Osteoblast (primary cell): ENCODE measurements around the gene DOK7. TPM values are rescaled to one million over a fixed set of nuclear protein-coding genes. Genes with fewer than 3 reads are reported as not detected.

Source experiments
- DNase-seq: peaks from one replicate; pipeline ENCODE4 v3.0.0; 2011; ENCODE audit warnings: low spot score, mixed read lengths; ENCODE audit not compliant: insufficient read length; ENCODE audit errors: missing footprints
- H2AFZ ChIP-seq: 2 replicates; pipeline ENCODE4 v1.6.0; 2011; ENCODE audit warnings: mild to moderate bottlenecking, low read length
- H3K27ac ChIP-seq: 2 replicates; pipeline ENCODE4 v1.5.1; 2011; ENCODE audit warnings: mild to moderate bottlenecking, low read depth, low read length, moderate library complexity
- H3K27me3 ChIP-seq: 2 replicates; pipeline ENCODE4 v1.6.0; 2012; ENCODE audit warnings: mild to moderate bottlenecking, control low read depth, inconsistent platforms, low read length, moderate library complexity; ENCODE audit not compliant: insufficient read depth
- H3K36me3 ChIP-seq: 2 replicates; pipeline ENCODE4 v1.5.1; 2011; ENCODE audit warnings: mild to moderate bottlenecking, low read length, control low read depth, moderate library complexity; ENCODE audit not compliant: insufficient read depth
- H3K4me1 ChIP-seq: 2 replicates; pipeline ENCODE4 v1.5.1; 2011; ENCODE audit warnings: mild to moderate bottlenecking, low read length, control low read depth, moderate library complexity; ENCODE audit not compliant: insufficient read depth
- H3K4me2 ChIP-seq: 2 replicates; pipeline ENCODE4 v1.6.0; 2011; ENCODE audit warnings: mild to moderate bottlenecking, low read length; ENCODE audit not compliant: insufficient read depth
- H3K4me3 ChIP-seq: fragments of 200-600 bp; sonication (generic); 3 replicates; pipeline ENCODE4 v1.5.1; 2012; ENCODE audit warnings: mild to moderate bottlenecking, low read length, inconsistent platforms; ENCODE audit not compliant: insufficient read depth
- H3K79me2 ChIP-seq: 2 replicates; pipeline ENCODE4 v1.6.0; 2012; ENCODE audit warnings: mild to moderate bottlenecking, low read length, control low read depth, inconsistent platforms; ENCODE audit not compliant: insufficient read depth
- H3K9me3 ChIP-seq: 2 replicates; pipeline ENCODE4 v1.5.1; 2011; ENCODE audit warnings: low read depth, low read length, control low read depth
- H4K20me1 ChIP-seq: 2 replicates; pipeline ENCODE4 v1.6.0; 2012; ENCODE audit warnings: mild to moderate bottlenecking, low read length, control low read depth; ENCODE audit not compliant: insufficient read depth
- CTCF ChIP-seq: IDR thresholded peaks from 2 replicates; pipeline ENCODE4 v1.5.1; 2011; ENCODE audit warnings: mild to moderate bottlenecking, low read depth, low read length, moderate library complexity; ENCODE audit errors: extremely low read depth
- total RNA-seq: library from RNA; depleted of rRNA; stranded (reverse); fragments of >200 nt; gene quantifications from 2 replicates; pipeline ENCODE4 v1.2.3, GENCODE V29; 2012

Gene DOK7
- total RNA-seq, 1 donor: not detected

GRCh38 chr4:3462321-3462789 lies 751 bp upstream of the DOK7 start:
- H3K79me2 ChIP-seq: no peaks in the 10 kb centered on the region
- H2AFZ ChIP-seq: no peak overlapping the region
- no peak for TF ChIP-seq CTCF
- H3K4me2 ChIP-seq: no peak overlapping the region
- no peak overlapping the region for H3K27ac ChIP-seq
- no peaks in the 10 kb centered on the region for H3K36me3 ChIP-seq
- H3K4me3 ChIP-seq: no peak overlapping the region
- no peaks in the 10 kb centered on the region for H3K4me1 ChIP-seq
- H4K20me1 ChIP-seq: no peaks in the 10 kb centered on the region
- no peaks in the 10 kb centered on the region for H3K9me3 ChIP-seq
- H3K27me3 ChIP-seq: peaks cover 42% of the 10 kb centered on the region
- no peak for DNase-seq

GRCh38 chr4:3463556-3464348 lies 646 bp downstream of the DOK7 start:
- Histone ChIP-seq H3K36me3 (no peaks in the 10 kb centered on the region), H3K9me3 (no peaks in the 10 kb centered on the region), H3K4me1 (no peaks in the 10 kb centered on the region), H3K4me2 (no peak overlapping the region), H3K79me2 (no peaks in the 10 kb centered on the region), H4K20me1 (no peaks in the 10 kb centered on the region), H2AFZ (no peak overlapping the region), H3K4me3 (no peak overlapping the region), H3K27ac (no peak overlapping the region), H3K27me3 (peaks cover 38% of the 10 kb centered on the region)
- TF ChIP-seq CTCF: no peak
- DNase-seq: no peak

GRCh38 chr4:3464349-3464905 lies 1.3 kb downstream of the DOK7 start:
- DNase-seq: peak; percentile 72
- H3K4me1 ChIP-seq: no peaks in the 10 kb centered on the region
- no peak overlapping the region for H2AFZ ChIP-seq
- no peak for TF ChIP-seq CTCF
- no peak overlapping the region for H3K4me2 ChIP-seq
- peaks cover 38% of the 10 kb centered on the region for H3K27me3 ChIP-seq
- H3K36me3 ChIP-seq: no peaks in the 10 kb centered on the region
- H3K4me3 ChIP-seq: no peak overlapping the region
- no peaks in the 10 kb centered on the region for H3K79me2 ChIP-seq
- no peaks in the 10 kb centered on the region for H4K20me1 ChIP-seq
- H3K9me3 ChIP-seq: no peaks in the 10 kb centered on the region
- no peak overlapping the region for H3K27ac ChIP-seq
